Prostate gland (tissue), 2 donors: ENCODE results near the gene SUCLG2.

Experiments
- CTCF ChIP-seq, 4 experiments: fragments of 200-600 bp in 2 of 4; fragments of 450-650 bp in 2 of 4; sonication (generic) in 2 of 4; IDR thresholded peaks; 1 replicate in 3 of 4; 2 replicates in 1 of 4; pipeline ENCODE4 v1.5.1; 2016 to 2019; ENCODE audit warnings: antibody characterized with exemption in 4 of 4, mild to moderate bottlenecking in 2 of 4, moderate library complexity in 2 of 4
- POLR2AphosphoS5 ChIP-seq: sonication (generic); formaldehyde crosslinking; IDR thresholded peaks from one replicate; pipeline ENCODE4 v1.6.1; 2017; ENCODE audit warnings: antibody characterized with exemption

- TF ChIP-seq POLR2AphosphoS5 = no peak
- no peak for TF ChIP-seq CTCF (IDR thresholded peaks at IDR 0.05)
These were observed 251.5 kb downstream of the SUCLG2 start for GRCh38 chr3:67402873-67403272.
